SHP77 (cell line): ENCODE measurements around the gene ZNF626.
A peak's percentile ranks its signal among the peaks of the same experiment; 100 is the strongest.
"Not testable (repeated sequence)": the region's sequence is repeated elsewhere in the genome, so short reads cannot be mapped to it uniquely, and the experiment has no call there.

Source experiments
- DNase-seq, 2 experiments: peaks; one replicate each; lab custom pipeline; 2025; lab: John Stamatoyannopoulos, UW

The ZNF626 gene

DNA sequence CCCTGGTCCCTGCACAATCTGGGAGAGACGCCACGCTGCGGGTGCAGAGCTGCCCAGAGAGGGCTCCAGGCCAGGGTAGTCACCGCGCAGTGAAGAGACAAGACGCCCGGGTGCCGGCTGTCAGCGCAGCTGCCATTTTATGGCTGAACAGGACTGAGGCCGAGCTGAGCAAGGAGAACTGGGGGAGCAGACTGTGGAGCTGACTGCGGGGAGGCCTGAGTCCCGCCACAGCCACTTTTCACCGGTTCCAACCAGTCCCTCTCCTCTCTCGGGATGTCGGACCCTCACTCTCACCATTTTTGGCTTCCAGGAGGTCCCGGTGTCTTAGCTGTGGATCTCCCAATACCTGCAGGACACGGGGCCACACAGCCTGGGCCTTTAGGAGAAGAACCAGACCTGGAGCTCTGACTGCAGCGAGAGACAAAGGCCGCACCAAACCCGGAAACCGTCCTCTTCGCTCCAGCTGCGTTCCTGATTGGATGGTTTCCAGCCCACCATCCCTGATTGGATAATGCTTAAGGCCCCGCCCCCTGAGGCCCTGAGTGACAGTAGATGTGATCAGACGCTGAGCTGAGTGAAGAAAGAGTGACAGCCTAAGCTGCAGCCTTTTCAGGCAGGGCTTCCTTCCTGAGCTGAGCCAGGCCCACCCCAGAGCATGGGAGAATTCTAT lies at the start of gene ZNF626:
ZNF626 (minus strand) TSS at position 422 of the 670 bp plus-strand sequence; CDS start at position 297, 125 bp downstream.
- DNase-seq, result peak; percentile 93 to 94

DNA sequence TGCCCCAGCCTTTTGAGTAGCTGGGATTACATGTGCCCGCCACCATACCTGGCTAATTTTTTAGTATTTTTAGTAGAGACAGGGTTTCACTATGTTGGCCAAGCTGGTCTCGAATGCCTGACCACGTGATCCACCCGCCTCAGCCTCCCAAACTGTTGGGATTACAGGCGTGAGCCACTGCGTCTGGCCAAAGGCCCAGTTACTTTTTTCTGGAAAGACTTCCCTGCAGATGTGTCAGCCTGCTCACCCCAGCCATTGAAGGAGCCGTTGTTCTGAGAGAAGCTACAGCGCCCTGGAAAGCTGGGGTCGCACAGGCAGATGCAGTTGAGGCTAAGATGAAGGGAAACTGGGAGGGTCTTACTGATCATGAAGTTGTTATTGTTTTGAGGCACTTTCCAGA lies 7.9 kb upstream of the ZNF626 start:
- DNase-seq, result no peak

DNA sequence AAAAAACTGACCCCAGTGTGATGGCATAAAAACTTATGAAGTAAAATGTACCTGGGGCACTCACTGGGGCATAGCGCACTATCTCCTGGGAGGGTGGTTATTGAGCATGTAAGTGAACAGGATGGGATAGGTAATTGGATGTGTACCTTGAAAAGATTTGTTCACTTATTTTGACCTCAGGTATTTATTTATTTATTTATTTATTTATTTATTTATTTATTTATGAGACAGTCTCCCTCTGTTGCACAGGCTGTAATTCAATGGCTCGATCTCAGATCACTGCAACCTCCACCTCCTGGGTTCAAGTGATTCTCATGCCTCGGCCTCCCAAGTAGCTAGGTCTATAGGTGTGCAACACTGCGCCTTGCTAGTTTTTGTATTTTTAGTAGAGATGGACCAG lies 5.9 kb upstream of the ZNF626 start:
- DNase-seq, result no peak

DNA sequence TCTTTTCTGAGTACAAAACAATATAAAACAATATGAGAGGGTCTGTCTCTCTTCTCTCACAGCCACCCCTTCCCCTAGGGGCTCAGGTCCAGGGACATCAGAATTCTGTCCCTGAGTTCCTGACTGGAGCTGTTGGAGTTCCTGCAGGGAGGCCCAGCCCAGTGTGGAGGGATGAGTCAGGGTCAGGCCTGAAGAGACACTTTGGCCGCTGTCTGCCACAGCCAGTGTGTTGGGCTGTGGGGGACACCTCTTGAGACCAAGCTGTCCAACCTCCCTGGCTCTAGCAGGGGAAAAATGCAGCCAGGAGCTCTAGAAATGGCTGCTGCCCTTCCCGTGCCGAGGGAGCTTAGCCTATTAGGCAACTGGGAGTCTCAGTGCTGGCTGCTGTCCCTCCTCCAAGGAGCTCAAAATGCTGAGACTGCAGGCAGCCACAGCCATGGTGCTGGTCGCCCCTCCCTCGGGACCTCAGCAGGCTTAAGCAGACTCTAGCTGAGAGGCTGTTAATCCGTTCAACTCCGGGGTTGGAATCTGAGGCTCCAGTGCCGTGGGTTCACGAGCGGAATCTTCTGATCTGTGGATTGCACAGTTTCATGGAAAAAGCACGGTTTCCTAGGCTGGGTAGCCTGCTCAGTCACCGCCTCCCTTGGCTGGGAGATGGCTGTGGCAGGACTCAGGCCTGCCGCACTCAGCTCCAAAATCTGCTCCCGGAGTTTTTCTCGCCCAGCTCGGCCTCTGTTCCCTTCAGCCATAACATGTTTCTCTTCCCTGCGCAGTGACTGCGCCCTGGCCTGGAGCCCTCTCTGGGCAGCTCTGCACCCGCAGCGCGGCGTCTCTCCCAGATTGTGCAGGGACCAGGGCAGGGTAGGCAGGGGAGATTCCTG lies 3.8 kb upstream of the ZNF626 start:
- peak; percentile 7 to 16 for DNase-seq

DNA sequence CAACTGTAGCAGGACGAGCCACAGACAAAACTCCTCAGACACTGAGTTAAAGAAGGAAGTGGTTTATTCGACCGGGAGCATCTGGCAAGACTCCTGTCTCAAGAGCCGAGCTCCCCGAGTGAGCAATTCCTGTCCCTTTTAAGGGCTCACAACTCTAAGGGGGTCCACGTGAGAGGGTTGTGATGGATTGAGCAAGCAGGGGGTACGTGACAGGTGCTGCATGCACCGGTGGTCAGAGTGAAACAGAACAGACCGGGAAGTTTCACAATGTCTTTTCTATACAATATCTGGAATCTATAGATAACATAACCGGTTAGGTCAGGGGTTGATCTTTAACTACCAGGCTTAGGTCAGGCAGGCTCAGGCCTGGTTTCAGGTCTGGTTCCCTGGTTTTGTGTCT lies 3.1 kb upstream of the ZNF626 start:
- not testable (repeated sequence) for DNase-seq

DNA sequence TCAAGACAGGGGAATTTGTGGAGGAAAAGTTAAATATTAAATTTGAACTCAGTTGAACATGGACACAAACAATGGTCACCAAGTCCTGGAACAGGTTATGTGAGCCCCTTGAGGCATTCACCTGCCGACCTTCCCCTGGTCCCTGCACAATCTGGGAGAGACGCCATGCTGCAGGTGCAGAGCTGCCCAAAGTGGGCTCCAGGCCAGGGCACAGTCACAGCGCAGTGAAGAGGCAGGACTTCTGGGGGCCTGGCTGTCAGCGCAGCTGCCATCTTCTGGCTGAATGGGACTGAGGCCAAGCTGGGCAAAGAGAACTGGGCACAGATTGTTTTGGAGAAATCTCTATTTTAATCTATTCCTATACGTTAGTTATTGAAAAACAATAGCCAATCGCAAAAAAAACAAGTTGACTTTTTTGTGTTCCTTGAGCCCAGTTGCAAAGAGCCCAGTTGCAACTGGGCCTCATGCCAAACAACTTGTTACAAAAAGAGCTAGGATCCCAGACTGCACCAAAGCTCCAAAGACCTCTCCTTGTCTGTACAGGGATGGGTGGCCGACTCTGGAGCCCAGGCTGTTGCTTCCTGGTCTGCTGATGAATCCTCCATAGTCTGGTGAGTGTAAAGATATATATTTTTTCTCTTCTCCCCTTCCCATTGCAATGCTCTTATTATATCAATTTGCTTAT lies 1.2 kb upstream of the ZNF626 start:
- peak; percentile 54 to 69 for DNase-seq

DNA sequence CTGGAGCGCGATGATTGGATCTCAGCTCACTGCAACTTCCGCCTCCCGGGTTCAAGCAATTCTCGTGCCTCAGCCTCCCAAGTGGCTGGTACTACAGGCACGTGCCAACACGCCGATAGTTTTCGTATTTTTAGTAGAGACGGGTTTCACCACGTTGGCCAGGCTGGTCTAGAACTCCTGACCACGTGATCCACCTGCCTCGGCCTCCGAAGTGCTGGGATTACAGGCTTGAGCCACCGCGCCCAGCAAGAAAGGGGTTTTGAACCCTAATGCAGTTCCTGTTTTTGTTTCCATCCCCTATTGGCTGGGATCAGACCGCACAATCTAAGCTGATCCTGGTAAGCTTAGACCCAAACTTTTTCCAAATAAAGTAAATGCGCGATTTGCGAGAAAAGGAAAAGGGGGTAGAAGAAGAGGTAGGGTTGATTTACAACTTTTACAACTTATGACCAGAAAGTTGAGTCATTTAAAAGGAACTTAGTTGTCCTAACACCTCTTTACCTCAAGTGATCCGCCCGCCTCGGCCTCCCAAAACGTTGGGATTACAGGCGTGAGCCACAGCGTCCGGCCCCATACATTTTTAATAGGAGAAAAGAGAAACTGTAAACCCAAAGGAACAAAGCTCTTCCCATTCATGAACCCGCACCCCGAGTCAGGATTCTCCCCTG lies 764 bp downstream of the ZNF626 start:
- DNase-seq, result no peak

DNA sequence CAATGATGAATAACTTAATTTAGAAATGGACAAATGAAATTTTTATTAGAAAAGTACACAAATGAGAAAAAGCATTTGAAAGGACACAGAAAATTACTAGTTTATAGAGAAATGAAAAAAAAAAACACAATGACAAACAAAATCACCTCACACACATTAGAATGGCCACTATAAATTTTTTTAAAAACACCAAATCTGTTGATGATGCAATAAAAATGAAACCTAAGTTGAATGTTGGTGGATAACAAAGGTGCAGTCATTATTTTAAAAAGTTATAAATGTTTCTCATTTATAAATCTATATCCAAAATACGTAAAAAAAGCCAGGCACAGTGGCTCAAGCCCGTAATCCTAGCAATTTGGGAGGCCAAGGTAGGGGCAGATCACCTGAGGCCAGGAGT lies 20.8 kb downstream of the ZNF626 start:
- no peak for DNase-seq

DNA sequence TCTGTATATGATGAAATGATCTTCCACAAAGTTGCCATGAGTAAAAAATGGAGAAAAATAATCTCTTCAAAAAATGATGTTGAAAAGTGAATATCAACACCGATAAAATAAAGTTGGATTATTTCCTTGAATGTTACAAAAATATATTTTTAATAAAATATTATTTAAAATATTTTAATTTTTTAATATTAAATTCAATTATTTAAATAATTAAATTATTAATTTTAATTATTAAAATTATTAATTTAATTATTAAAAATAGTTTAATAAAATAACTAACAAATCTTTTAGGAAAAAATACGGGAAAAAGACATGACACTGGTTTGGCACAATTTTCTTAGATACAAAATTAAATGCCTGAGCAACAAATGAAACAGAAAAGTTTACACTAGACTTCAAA lies 21.3 kb downstream of the ZNF626 start:
- no peak for DNase-seq

DNA sequence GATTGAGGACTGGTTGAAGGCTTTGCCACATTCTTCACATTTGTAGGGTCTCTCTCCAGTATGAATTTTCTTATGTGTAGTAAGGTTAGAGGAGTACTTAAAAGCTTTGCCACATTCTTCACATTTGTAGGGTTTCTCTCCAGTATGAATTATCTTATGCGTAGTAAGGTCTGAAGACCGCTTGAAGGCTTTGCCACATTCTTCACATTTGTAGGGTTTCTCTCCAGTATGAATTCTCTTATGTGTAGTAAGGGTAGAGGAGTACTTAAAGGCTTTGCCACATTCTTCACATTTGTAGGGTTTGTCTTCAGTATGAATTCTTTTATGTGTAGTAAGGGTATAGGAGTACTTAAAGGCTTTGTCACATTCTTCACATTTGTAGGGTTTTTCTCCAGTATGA lies 36.8 kb downstream of the ZNF626 start:
- not testable (repeated sequence) for DNase-seq

DNA sequence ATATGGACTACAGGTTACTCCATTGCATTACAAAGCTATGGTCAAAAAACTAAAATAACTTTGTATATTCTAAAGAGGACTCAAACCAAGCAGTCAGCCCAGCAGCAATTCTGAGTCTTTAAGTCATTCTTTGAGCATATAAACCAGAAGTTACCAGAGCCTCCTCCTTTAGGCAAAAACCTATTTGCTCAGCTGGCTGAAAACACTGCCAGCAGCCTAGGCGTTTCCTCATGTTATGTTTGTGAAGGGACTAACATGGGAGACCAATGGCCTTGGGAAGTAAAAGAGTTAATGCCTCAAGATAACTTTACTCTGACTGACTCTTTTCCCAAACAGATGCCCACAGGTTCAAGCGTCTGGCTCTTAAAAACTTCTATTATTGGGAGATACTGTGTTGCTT lies 45.3 kb downstream of the ZNF626 start:
- DNase-seq, result no peak

DNA sequence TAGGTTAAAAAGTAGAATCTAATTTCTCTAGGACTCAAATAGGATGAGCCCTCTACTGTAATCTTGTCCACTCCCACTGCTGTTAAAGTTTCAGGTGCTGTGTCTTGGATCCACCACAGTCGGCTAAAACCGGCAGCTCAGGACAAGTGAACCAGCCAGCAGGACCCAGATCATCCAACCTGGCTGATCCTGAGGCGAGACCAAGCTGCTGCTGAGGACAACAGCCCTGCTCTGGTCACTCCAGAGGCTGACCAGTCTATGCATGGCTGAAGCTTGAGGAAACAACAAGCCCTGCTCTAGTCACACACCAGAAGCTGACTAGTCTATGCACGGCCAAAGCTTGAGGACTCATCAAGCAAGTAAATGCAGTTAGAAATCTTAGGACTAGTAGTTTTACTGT lies 46.4 kb downstream of the ZNF626 start:
- not testable (repeated sequence) for DNase-seq

DNA sequence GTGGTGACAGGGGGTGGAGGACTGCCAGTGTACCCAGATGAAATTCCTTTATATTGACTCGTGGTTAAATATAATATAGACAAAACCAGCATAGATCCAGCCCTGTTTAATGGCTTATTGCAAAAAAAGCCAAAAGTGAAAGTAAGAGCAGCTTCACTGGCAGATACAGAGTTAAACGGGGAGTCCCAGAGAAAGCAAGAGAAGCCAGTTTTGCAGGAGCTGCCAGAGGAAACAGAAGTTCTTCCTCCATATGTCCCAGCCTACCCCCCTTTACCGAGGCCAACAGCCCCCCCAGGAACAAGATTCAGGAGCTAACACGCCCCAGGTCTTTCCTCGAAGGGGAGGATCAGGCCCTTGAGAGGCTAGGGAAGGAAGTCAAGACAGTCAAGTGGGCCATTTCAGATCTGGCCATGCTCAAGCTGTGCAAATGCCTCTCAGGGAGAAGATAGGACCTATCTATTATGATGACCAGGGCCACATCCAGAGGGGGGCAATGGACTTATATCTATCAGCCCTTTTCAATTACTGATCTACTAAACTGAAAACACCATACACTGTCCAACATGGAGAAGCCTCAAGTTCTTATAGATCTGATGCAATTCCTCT lies 48.6 kb downstream of the ZNF626 start:
- DNase-seq, result no peak

DNA sequence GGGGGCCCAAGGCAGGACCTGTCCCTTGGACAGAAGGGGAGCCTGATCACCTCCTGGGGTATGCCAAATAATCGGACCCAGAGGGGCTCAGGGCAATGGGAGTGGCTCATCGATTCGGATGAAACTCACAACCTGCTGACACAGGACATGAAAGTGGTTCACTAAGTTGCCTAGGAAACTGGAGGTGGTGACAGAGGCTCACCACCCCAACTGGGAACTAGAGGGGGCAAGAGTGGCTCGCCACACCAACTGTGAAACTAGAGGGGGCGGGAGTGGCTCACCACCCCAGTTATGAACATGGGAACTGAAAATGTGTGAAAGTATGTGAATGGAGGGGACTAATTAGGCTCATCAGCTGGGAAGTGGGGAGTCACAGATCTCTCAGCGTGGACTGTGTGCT lies 49.5 kb downstream of the ZNF626 start:
- DNase-seq, result no peak

DNA sequence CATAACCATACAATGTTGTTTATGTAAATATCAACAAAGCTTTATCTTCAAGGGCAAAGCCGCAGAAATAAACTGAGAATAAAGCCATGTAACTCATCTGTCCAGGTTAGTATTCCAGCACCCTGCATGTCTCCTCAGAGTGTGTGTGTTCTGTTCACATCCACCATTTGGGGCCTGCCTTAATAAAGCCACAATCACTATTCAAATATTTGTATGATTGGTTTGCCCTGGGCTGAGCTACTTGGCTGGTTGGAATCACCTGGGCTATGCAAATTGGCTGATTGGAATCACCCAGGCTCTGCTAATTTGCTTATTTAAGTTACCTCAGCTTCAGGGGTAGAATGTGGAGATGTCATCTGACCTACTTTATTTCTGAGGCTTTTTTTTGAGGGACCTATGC lies 53.4 kb downstream of the ZNF626 start:
- DNase-seq, result no peak
